ENCODE results near the gene TSFM. TPM values are rescaled to one million over a fixed set of nuclear protein-coding genes. Genes with fewer than 3 reads are reported as not detected.
"Not testable (repeated sequence)": the region's sequence is repeated elsewhere in the genome, so short reads cannot be mapped to it uniquely, and the experiment has no call there.

TSFM gene
- total RNA-seq, 1 donor from 2014 or later, result 18.1 TPM

DNA sequence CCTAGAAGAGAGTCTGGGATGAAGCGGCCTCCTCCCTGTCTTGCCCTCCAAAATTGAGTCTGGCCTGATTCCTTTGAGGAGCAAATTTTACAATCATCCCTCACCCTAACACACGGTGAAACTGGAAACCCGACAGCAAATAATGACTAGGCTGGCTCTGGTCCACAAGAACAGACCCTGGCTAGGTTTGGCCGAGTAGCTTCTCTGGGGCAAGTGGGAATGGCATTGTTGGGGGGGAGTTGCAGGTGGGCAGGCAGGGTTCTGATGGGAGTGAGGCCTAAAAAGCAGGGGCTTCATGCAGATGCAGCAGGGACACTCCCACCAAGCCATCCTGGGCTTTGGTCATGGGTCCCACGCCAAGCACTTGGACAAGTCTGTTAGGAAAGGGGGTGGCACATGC is 38.4 kb downstream of the TSFM start:
- H3K9me3 ChIP-seq (ENCODE audit: low read depth); H3K9ac ChIP-seq; H3K27me3 ChIP-seq; H3K27me3 Mint-ChIP-seq (ENCODE audit: insufficient read depth, low read depth); H3K4me2 ChIP-seq; H3K36me3 ChIP-seq; H3K4me1 ChIP-seq; H3K27ac ChIP-seq; H3K4me1 Mint-ChIP-seq; H3K9me3 Mint-ChIP-seq; DNase-seq (ENCODE audit: low spot score); H3K4me3 Mint-ChIP-seq; H3K79me2 ChIP-seq (ENCODE audit: low read depth); H2AFZ ChIP-seq (replicated peaks); H4K20me1 ChIP-seq (ENCODE audit: low read depth); H3K27ac Mint-ChIP-seq; H3K4me3 ChIP-seq: not testable (repeated sequence)
- peaks cover 28% of the 10 kb centered on the region for H3K36me3 Mint-ChIP-seq
- H3F3A ChIP-seq (ENCODE audit: low read depth), result peaks cover 19% of the 10 kb centered on the region

- H3K36me3 ChIP-seq, result no peaks in the 10 kb centered on the region
- H3K36me3 Mint-ChIP-seq, result peaks cover 31% of the 10 kb centered on the region
- no peak overlapping the region for H2AFZ ChIP-seq (replicated peaks)
Observed at GRCh38 chr12:57821474-57822214, 39.1 kb downstream of the TSFM start.

GRCh38 chr12:57822392-57823130 is 40.0 kb downstream of the TSFM start:
- no peaks in the 10 kb centered on the region for H3K9me3 Mint-ChIP-seq
- peaks cover 17% of the 10 kb centered on the region for H4K20me1 ChIP-seq (ENCODE audit: low read depth)
- H3K27me3 Mint-ChIP-seq (ENCODE audit: insufficient read depth, low read depth), result peaks cover 3% of the 10 kb centered on the region
- no peak overlapping the region for H3K4me2 ChIP-seq
- H2AFZ ChIP-seq (replicated peaks), result no peak overlapping the region
- no peak overlapping the region for H3K9ac ChIP-seq
- no peak overlapping the region for H3K4me3 ChIP-seq
- H3K4me1 Mint-ChIP-seq, result no peaks in the 10 kb centered on the region
- no peak overlapping the region for H3K27ac ChIP-seq
- no peaks in the 10 kb centered on the region for H3K36me3 ChIP-seq
- TF ChIP-seq CTCF (IDR thresholded peaks at IDR 0.05), result no peak
- no peak for TF ChIP-seq EZH2phosphoT487 (IDR thresholded peaks at IDR 0.05)
- no peak for TF ChIP-seq EZH2 (IDR thresholded peaks at IDR 0.05)
- no peak overlapping the region for H3K27ac Mint-ChIP-seq
- peaks cover 12% of the 10 kb centered on the region for H3F3A ChIP-seq (ENCODE audit: low read depth)
- no peaks in the 10 kb centered on the region for H3K27me3 ChIP-seq
- H3K4me3 Mint-ChIP-seq, result no peak overlapping the region
- H3K9me3 ChIP-seq (ENCODE audit: low read depth), result no peaks in the 10 kb centered on the region
- H3K79me2 ChIP-seq (ENCODE audit: low read depth), result no peaks in the 10 kb centered on the region
- H3K4me1 ChIP-seq, result no peaks in the 10 kb centered on the region
- DNase-seq (ENCODE audit: low spot score), result no peak
- H3K36me3 Mint-ChIP-seq, result peaks cover 37% of the 10 kb centered on the region

More at GRCh38 chr12:57821474-57822214, 39.1 kb downstream of the TSFM start:
- no peaks in the 10 kb centered on the region for H3K4me1 Mint-ChIP-seq
- H3K9ac ChIP-seq, result no peak overlapping the region
- H3F3A ChIP-seq (ENCODE audit: low read depth), result peaks cover 19% of the 10 kb centered on the region
- H3K27ac Mint-ChIP-seq, result no peak overlapping the region
- no peaks in the 10 kb centered on the region for H3K27me3 ChIP-seq
- H3K4me3 ChIP-seq, result no peak overlapping the region
- peaks cover 10% of the 10 kb centered on the region for H4K20me1 ChIP-seq (ENCODE audit: low read depth)
- H3K79me2 ChIP-seq (ENCODE audit: low read depth), result no peaks in the 10 kb centered on the region
- H3K27me3 Mint-ChIP-seq (ENCODE audit: insufficient read depth, low read depth), result peaks cover 3% of the 10 kb centered on the region
- DNase-seq (ENCODE audit: low spot score), result no peak
- no peak overlapping the region for H3K4me3 Mint-ChIP-seq
- H3K27ac ChIP-seq, result no peak overlapping the region
- no peak overlapping the region for H3K4me2 ChIP-seq
- TF ChIP-seq EZH2 (IDR thresholded peaks at IDR 0.05) (no peak), CTCF (IDR thresholded peaks at IDR 0.05) (no peak), EZH2phosphoT487 (IDR thresholded peaks at IDR 0.05) (no peak)
- no peaks in the 10 kb centered on the region for H3K4me1 ChIP-seq
- H3K9me3 ChIP-seq (ENCODE audit: low read depth), result no peaks in the 10 kb centered on the region
- H3K9me3 Mint-ChIP-seq, result no peaks in the 10 kb centered on the region
